GM19328 (cell line): Measurements from ENCODE around the gene PTPRM.

Experiments
- ATAC-seq: cut with Tn5 transposase; IDR thresholded peaks from one replicate; pipeline ENCODE4 v1.9.1; 2021; ENCODE audit warnings: mild to moderate bottlenecking, moderate library complexity; ENCODE audit not compliant: unreplicated experiment

Gene PTPRM

DNA sequence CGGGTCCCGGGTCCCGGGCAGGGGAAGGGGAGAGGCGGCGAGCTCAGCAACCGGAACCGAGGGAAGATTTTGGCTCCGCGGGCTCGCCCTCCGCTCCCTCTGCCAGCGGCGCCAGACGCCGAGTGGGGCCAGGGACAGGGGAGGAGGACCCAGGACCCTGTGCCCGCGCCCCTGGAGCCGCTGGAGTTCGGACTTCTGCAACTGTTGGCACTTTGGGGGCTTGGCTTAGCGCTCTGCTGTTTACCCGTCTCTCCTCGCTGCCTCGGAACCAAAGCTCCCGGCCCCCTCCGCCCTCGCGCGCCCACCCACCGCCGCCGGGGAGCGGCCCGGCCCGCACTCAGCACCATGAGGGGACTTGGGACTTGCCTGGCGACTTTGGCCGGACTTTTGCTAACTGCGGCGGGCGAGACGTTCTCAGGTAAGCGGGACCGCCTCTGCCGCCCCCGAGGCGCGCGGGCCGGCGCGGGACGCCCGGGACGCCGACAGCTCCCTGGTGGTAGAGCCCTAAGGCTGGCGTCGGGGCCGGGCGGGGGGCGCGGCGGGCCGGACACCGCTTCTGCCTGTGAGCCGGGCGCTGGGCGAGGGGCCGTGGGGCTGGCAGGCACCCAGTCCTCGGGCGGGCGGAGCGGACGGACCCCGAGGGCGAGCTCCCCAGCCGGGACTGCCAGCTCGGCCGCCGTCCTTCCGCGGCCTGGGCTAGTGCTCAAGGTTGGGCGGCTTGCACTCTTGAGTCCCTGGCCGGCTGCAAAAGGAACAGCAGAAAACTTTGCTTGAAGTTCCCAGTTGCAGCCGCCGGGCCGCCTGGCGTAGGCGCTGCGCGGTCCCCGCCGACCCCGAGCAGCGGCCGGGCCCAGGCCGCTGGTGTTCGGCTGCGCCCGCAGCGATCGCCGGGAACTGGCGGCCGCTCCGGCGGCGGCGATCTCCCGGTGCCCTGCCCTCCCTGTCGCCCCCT lies 634 bp downstream of the PTPRM start:
- ATAC-seq = no peak

DNA sequence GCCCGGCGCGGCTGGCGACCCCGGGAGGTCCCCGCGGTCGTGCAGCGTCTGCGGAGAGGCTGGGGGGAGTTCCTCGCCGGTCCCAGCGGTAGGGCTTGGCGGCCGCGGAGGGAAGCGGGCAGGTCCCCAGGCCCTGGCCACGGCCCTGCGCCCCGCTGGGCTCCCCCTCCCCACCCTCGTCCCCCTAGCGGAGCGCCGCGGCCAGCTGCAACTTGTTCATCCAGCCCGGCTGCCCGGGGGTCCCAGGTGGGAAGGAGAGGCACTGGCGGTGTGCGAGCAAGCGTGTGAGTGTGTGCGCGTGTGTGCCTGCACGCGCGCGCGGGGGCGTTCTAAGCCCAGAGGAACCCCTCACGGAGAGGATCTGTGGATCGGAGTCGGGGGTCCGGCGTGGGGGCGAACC lies 1.3 kb downstream of the PTPRM start:
- ATAC-seq = no peak

DNA sequence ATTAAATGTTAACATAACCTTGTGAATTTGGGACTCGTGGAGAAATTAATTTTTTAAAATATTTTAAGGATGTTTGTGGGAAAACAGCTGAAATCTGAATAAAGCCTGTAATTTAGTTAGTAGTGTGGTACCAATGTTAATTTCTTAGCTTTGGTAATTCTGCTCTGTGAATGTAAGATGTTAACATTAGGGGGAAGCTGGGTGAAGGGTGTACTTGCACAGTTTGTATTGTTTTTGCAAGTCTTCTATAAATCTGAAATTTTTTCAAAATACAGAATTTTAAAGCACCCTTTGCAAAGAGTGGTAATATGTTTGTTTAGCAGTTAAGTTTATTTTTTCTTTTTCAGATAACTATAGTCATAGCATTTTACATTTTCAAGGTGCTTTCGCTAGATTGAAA lies 4.5 kb downstream of the PTPRM start:
- ATAC-seq = no peak

DNA sequence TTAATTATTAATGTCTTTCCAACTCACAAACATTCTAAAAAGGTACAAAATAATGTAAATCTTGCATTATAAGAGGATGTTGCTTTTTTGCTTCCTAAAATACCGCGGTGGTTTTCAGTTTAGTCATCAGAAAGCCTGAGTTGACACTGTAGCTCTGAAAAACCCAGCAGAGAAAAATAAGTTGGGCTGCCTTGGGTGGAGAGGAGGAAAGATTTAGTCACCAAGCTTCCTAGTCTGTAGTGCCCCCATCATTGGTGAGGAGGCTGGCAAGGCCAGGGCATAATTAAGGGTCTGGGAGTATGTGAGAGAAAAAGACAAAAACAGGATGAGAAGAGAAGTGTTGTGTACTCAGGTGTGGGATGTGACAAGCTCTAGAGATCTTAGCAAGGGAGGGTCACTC lies 5.7 kb downstream of the PTPRM start:
- no peak for ATAC-seq

DNA sequence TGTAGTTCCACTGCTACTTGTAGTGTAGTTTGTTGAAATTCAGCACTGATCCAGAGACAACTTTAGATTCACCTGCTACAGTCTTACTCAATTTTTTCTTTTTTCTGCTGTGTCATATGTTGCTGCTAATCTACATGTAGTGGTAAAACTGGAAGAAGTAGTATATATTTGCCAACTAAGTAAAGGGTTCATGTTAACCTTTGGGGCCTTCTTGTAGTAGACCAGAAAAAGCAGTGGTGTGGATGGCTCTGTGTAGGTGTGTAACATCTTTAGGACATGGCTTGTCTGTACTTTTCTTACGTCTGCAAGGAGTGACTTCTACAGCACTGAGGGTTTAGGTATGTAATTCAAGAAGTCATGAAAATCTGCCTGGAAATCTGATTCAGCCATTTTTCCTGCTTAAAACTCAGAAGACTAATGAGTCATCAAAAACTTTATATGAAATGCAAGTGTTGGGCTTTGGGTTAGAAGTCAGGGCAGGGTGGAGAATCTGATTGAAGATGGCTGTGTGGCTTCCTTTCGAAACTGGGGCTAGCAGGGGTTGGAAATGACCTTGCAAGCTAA lies 8.4 kb downstream of the PTPRM start:
- ATAC-seq = no peak

DNA sequence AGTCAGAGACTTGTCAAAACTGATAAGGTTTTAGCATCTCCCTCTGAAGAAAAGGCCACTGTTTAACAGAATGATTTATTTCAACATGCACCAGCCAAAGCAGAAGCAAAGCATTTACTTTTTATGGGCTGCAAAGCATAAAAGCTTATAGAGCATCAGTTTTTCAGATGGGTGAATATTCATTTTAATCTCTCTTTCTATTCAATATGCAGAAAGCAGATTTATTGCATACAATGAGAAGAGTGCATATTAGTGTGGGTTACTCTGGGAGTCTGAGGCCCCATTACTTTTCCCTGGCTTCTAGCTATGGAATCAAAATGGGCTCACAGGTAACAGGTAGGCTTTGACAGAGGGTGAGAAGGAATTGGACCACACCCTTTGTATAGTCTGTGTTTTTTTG lies 9.0 kb downstream of the PTPRM start:
- ATAC-seq = no peak

DNA sequence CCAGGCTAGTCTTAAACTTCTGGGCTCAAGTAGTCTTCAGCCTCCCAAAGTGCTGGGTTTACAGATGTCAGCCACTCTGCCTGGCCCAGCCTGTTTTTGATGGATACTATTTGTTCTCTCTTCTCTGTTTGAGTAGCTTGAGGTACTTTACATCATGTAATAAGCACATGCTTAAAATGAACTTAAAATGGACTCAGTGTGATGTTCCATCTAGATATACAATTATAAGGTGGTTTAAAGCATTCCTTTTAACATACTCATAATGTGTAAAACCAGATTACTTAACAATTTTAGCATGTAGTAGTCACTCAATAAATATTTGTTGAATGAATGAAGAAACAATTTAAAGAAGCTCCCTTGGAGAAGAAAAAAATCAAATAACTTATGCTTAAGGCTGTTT lies 9.6 kb downstream of the PTPRM start:
- no peak for ATAC-seq

DNA sequence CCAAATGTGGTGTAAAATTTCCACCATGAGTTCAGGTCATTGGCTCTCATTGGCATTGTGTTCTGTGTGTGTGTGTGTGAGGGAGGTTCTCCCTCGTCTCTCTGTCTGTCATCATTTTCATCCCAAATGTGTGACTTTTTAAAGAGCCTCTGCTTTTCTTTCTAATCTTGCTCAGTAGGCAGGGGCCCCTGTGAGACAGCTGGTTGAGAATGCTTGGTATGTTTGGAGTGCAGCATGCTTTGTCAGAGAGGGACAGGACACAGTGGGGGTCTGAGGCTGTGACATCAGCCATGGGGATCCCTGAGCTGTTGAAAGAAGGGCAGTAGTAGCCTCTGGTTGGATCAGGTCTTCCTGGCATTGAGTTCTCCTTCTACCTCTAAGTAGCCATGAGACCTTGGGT lies 10.6 kb downstream of the PTPRM start:
- ATAC-seq = no peak

DNA sequence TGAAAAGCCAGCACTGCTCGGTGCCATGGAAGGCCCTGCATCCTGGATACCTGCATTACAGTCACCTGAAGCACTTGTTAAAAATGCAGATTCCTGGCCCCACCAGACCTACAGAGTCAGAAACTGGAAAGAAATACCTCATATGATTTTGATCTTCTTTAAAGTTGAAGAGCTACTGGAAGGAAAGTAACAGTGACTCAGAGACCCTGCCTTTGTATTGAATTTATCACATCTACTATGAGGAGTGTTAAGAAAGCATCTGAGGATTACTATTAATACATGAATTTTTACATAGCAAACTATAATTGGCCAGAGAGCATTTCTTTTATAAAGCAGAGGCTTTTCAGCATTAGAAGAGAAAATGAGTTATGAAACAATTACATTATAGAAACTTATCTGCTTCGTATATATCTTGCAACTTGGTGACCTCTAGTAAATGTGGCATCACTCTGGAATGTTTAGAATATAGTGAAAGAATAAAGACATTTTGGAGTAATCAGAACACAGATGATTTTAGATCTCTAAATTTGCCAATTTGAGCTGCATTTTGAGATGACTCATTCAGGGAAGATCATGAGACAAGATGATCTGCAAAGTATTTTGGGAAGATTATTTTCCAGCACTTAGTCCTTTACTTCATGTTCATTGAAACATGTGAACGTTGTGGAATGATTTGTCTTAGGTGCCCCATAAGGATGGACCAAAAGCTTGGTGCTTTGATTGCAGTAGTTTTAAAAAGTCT lies 12.2 kb downstream of the PTPRM start:
- ATAC-seq = no peak

DNA sequence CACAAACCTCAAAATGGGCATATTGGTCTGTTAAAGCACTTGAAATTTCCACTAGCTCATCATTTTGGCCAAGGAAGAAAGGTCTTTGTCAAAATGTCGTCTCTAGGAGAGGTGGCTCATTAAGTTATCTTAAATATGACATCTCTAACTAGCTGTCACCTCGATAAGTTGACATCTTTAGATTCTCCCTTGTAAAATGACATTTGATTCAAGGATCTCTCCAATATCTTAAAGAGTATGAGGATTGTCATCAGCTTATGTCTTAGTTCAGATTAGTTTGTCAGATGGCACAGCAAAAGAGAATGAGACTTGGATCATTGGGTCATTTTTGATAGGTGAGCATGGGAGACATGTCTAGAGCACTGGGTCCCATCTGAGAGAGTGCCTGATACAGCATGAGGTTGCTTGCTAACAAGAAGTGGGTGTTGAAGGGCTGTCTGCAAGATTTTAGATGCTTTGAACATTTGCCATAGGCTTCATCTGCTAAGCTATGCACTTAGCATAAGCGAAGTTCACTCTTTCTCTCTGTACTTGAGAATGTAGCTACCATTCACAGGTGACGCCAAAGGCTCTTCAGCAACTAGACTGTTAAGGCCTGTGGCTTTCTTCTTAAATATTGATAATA lies 12.9 kb downstream of the PTPRM start:
- ATAC-seq = no peak

DNA sequence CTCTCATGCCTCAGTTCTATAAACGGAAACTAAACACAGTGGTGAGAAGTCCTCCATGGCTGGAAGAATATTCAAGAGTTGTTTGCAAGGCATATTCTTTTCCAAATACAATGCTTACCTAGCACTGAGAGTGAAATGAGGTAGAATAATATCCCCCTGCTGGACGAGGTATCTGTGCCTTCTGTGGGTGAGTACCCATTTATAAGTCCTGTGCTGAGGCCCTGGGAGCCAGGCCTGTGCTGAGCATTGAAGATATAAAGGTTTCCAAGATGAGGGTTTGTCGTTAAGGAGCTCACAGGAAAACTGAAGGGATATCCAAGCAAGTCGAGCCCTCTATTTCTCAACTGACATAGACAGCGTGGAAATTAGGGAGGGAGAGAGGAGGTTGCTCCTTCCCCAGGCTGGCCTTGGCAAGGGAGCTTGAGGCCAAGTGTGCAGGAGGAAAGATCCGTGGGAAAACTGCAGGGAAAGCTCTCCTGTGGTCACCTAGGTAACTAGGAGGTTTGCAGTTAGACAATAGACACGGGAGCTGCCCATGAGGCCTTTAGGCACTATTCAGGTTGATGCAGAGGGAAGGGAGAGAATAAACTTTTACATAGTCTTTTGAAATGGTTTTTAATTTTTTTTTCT lies 17.6 kb downstream of the PTPRM start:
- no peak for ATAC-seq

DNA sequence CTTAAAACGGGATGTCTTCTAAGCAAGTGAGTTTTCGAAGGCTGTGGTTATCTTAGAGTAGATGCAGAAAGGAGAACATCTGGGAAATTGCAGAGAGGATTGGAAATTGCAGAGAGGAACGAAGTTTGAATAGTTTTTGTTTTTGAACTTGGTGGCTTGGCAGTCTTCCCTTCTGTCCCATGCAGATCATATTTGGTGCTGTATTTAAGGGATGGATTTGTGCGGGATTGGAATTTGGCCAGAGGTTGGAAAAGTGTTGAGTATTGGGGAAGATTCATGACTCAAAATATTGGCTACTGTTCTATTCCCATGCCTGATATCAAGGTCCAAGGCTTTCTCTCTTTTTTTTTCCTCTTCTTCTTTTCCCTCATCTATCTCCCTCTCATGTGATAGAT lies 18.2 kb downstream of the PTPRM start:
- ATAC-seq = no peak

DNA sequence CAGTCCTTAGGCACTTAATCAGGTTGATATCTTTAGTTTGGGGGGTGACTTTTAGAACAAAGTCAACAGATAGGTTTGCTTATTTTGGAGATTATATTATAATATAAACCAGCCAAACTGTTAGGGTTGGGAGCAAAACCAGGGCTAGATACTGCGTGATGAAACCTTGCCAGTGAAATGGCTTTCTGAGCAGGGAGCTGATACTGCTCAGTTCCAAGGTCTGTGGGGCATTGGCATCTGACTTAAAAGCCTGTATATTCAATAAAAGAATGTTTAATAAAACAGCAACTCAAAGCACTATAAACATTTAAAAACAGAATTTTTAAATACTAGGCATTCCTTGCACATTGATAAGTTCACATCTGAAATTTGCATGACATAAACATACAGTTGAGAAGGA lies 19.3 kb downstream of the PTPRM start:
- ATAC-seq = no peak

DNA sequence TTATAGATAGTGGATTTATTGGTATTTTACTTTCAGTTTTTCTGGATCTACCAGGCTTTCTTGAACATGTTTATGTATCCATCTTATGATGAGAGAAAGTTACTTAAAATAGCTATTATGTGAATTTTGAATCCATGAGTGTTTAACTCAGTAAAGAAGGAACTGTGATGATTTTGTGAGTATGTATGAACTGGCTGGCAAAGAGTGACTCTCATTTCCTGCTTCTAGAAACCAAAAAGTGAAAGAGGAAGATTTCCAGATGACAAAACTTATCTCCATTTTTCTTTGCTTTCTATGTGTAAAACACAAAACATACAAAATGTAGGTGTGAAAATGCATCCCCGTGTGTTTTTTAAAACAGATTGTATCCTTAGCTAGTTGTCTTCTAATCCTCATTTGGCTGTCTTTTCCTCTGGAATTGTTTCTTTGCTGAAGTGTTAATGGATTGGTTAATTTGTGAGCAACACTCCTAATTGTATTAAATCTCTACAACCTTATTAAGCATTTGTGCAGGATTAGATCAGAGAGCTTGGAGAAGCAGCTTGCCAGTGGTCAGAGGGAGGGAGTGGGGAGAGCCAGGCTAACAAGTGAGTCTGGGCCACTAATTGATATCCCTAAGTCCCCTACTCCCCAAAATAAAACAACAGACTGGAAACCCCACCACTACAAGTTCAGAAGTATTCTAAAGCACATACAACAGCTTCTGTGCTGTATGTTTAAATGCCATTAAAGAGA lies 23.9 kb downstream of the PTPRM start:
- no peak for ATAC-seq

DNA sequence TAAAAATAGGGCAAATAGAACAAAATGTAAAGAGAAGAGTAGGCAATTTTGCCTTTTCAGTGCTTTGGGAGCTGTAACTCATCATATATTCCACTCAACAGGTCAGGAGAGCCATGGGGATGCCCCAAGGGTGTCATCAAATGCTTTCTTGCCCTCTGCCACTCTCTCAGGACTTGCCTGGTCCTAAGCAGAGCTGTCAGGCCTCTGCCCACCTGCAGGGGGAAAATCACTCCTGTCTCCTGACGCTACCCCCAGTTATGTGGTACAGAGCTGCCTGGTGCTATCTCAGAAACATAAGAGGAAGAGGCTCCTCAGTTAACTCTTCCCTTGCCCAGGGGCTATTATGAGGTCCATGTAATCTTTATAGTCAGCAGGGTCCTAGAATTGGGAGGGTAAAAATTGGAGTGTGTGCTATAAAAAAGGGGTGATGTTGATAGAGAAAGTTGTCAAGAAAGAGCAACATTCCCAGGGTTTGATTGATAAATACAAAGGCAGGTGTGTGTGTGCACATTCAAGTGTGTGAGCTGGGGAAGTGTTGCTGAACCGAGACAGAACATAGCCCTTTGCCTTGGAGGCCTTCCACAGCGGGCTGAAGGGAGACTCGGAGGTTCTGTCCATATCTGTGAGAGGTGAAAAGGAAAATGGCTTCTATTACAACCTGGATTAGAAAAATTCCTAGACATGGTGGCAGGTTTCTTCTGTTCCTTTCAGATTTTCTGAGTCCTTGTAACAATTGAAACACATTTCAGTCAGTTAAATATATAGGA lies 25.4 kb downstream of the PTPRM start:
- no peak for ATAC-seq

DNA sequence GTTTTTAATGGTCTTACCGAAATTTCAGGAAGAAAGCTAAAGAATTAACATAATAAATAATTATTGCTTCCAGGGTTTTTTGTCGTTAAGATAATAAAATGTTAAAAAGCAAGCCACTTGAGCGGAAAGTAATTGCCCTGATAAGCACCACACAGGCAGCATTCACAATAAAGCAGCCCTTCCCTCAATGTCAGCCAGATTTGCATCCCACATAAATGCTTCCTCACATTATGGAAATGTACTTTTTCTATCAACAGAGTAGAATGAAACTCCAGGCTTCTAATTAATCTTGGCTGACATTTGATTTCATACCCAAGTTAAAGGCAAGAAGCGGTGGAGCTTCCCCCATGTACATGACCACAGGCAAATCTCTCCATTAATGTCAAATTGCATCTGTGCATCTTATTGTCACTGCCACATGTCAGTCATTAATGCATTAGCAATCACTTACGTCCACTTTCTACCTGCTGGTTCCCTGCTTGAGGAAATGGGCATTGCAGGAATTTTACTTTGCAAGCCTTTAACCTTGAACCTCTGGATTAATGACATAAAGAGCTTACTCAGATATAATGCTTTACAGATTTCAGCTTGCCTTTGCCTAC lies 26.2 kb downstream of the PTPRM start:
- no peak for ATAC-seq

DNA sequence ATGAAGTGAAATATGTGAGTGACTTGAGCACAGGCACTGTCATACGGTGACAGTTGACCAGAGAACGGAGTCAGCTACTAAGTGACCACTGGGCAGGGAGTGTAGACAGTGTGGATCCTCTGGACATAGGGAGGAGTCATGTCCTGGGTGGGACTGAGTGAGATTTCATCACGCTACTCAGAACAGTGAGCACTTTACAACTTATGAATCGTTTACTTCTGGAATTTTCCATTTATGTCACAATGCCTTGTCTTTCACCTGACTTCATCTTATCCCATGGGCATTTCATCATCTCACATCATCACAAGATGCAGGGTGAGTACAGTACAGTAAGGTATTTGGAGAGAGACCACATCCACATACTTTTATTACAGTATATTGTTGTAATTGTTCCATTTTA lies 29.0 kb downstream of the PTPRM start:
- no peak for ATAC-seq

DNA sequence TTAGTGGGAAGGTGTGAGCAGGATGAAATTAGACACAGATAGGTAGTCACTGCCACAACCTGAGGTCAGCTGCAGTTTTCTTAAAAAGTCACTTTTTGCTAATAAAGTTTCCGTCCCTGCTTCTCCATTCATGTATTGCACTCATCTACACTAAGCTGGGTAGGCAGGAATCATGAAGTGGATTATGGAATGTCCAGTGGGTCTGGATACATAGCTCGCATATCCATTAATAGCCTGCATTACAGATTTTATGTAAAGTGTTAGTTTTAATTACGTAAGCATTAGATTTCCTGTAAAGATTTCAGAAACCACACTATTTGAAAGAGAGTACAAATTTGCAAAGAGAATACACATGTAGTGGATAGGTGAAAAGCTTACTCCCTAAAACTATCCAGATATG lies 30.4 kb downstream of the PTPRM start:
- no peak for ATAC-seq
